Smooth muscle cell (in vitro differentiated cells): Measurements from ENCODE around the gene LIN9. TPM values are rescaled to one million over a fixed set of nuclear protein-coding genes. Genes with fewer than 3 reads are reported as not detected.
A peak's percentile ranks its signal among the peaks of the same experiment; 100 is the strongest.

Source experiments
- DNase-seq: peaks from one replicate; lab custom pipeline; 2025; ENCODE audit not compliant: unreplicated experiment; lab: John Stamatoyannopoulos, UW
- H2AFZ ChIP-seq: fragments of 200-600 bp; sonication (generic); 2 replicates; pipeline ENCODE4 v1.6.0; 2016; ENCODE audit warnings: antibody characterized with exemption, low read depth, mild to moderate bottlenecking
- H3F3A ChIP-seq: fragments of 200-600 bp; sonication (generic); 2 replicates; pipeline ENCODE4 v1.6.0; 2017; ENCODE audit warnings: antibody characterized with exemption, low read depth
- H3K27ac ChIP-seq: fragments of 200-600 bp; sonication (generic); 2 replicates; pipeline ENCODE4 v1.5.1; 2016; ENCODE audit warnings: low read depth, mild to moderate bottlenecking
- H3K27me3 ChIP-seq: fragments of 200-600 bp; sonication (generic); 2 replicates; pipeline ENCODE4 v1.6.1; 2016; ENCODE audit warnings: low read depth, mild to moderate bottlenecking
- H3K36me3 ChIP-seq: fragments of 200-600 bp; sonication (generic); 2 replicates; pipeline ENCODE4 v1.5.1; 2016; ENCODE audit warnings: low read depth
- H3K4me1 ChIP-seq: fragments of 200-600 bp; sonication (generic); 2 replicates; pipeline ENCODE4 v1.5.1; 2016; ENCODE audit warnings: low read depth
- H3K4me2 ChIP-seq: fragments of 200-600 bp; sonication (generic); 2 replicates; pipeline ENCODE4 v1.6.0; 2016; ENCODE audit warnings: mild to moderate bottlenecking
- H3K4me3 ChIP-seq: fragments of 200-600 bp; sonication (generic); 2 replicates; pipeline ENCODE4 v1.5.1; 2016; ENCODE audit warnings: mild to moderate bottlenecking
- H3K79me2 ChIP-seq: fragments of 200-600 bp; sonication (generic); 2 replicates; pipeline ENCODE4 v1.6.0; 2016; ENCODE audit warnings: low read depth, mild to moderate bottlenecking
- H3K9ac ChIP-seq: fragments of 200-600 bp; sonication (generic); 2 replicates; pipeline ENCODE4 v1.6.0; 2016; ENCODE audit warnings: low read depth
- H3K9me3 ChIP-seq: fragments of 200-600 bp; sonication (generic); replicated peaks from 2 replicates; pipeline ENCODE4 v1.5.1; 2016; ENCODE audit warnings: low read depth
- H4K20me1 ChIP-seq: fragments of 200-600 bp; sonication (generic); 2 replicates; pipeline ENCODE4 v1.6.0; 2016; ENCODE audit warnings: low read depth
- WGBS: methylation state at CpG from one replicate; pipeline ENCODE4 v1.1.7; 2016; ENCODE audit warnings: low lambda C conversion rate; 5-methylcytosine and 5-hydroxymethylcytosine counted together
- polyA plus RNA-seq: library from polyadenylated mRNA; unstranded; fragments of >200 nt; fragmentation: Nextera tagmentation; extraction: Ambion mirVana; gene quantifications from 2 replicates; pipeline ENCODE4 v1.2.1, GENCODE V29; 2016
- total RNA-seq: library from RNA; depleted of rRNA; stranded (reverse); fragments of >200 nt; gene quantifications from 2 replicates; pipeline ENCODE4 v1.2.3, GENCODE V29; 2014
- TF ChIP-seq, protein P1 (sequence below): fragments of 200-600 bp; sonication (generic); IDR thresholded peaks from 2 replicates; pipeline ENCODE4 v1.5.1; 2017; ENCODE audit warnings: borderline replicate concordance, mild to moderate bottlenecking, antibody characterized with exemption; ENCODE audit not compliant: insufficient read depth, poor library complexity, severe bottlenecking

The LIN9 gene
- total and polyA plus RNA-seq, 2 experiments from 2014 or later: 3.7 to 7.8 TPM

DNA sequence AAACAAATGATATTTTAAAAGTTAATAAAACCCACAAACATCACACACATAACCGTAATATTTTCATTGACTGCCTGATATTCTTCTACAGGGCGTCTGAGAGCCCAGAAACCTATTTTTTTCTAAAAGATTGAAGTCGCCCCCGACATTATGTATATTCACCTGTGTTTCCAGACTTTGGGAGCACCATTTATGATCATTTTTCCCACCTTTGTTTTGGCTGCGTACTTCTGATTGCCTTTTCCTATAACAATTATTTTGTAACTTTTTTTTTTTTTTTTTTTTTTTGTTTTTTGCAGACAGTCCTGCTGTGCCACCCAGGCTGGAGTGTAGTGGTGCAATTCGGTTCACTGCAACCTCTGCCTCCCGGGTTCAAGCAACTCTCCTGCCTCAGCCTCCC is 121.6 kb downstream of the LIN9 start:
- Histone ChIP-seq H3K27me3 (no peaks in the 10 kb centered on the region), H3K4me3 (peak overlapping the region; percentile 86), H3K4me1 (peaks cover 12% of the 10 kb centered on the region), H2AFZ (peak overlapping the region; percentile 94), H3K79me2 (peaks cover 47% of the 10 kb centered on the region), H3K9ac (peak overlapping the region; percentile 85), H3F3A (no peaks in the 10 kb centered on the region), H3K4me2 (peak overlapping the region; percentile 94), H3K36me3 (no peaks in the 10 kb centered on the region), H3K27ac (peak overlapping the region; percentile 82), H4K20me1 (peaks cover 35% of the 10 kb centered on the region), H3K9me3 (no peaks in the 10 kb centered on the region)
- DNase-seq: no peak
- TF ChIP-seq, protein P1, sequence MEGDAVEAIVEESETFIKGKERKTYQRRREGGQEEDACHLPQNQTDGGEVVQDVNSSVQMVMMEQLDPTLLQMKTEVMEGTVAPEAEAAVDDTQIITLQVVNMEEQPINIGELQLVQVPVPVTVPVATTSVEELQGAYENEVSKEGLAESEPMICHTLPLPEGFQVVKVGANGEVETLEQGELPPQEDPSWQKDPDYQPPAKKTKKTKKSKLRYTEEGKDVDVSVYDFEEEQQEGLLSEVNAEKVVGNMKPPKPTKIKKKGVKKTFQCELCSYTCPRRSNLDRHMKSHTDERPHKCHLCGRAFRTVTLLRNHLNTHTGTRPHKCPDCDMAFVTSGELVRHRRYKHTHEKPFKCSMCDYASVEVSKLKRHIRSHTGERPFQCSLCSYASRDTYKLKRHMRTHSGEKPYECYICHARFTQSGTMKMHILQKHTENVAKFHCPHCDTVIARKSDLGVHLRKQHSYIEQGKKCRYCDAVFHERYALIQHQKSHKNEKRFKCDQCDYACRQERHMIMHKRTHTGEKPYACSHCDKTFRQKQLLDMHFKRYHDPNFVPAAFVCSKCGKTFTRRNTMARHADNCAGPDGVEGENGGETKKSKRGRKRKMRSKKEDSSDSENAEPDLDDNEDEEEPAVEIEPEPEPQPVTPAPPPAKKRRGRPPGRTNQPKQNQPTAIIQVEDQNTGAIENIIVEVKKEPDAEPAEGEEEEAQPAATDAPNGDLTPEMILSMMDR: no peak
- 93% methylated on average over 7 of the region's 7 CpGs for WGBS

DNA sequence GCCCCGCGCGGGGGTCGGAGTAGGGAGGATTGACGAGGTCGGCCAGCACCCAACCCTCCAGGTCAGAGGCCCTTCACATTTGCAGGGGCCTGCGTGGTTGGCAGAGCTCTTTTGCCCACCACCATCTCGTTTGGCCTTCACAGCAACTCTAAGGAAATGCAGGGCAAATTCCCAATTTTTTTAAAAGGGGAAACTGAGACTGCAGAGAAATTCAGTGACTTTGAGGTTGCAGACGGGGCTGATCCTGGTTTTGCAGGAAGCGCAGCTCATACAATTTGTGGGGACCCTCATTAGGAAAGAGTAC is 122.0 kb downstream of the LIN9 start:
- peak overlapping the region; percentile 85 for H3K9ac ChIP-seq
- H4K20me1 ChIP-seq: peaks cover 39% of the 10 kb centered on the region
- H2AFZ ChIP-seq: peak overlapping the region; percentile 94
- H3K4me1 ChIP-seq: peaks cover 12% of the 10 kb centered on the region
- TF ChIP-seq, protein P1: no peak
- WGBS: 12% methylated on average over 10 of the region's 10 CpGs
- no peak for DNase-seq
- H3K27ac ChIP-seq: peak overlapping the region; percentile 82
- H3K4me2 ChIP-seq: peak overlapping the region; percentile 94
- H3K27me3 ChIP-seq: no peaks in the 10 kb centered on the region
- H3K36me3 ChIP-seq: no peaks in the 10 kb centered on the region
- no peaks in the 10 kb centered on the region for H3F3A ChIP-seq
- H3K79me2 ChIP-seq: peaks cover 51% of the 10 kb centered on the region
- H3K4me3 ChIP-seq: peak overlapping the region; percentile 86
- no peaks in the 10 kb centered on the region for H3K9me3 ChIP-seq

DNA sequence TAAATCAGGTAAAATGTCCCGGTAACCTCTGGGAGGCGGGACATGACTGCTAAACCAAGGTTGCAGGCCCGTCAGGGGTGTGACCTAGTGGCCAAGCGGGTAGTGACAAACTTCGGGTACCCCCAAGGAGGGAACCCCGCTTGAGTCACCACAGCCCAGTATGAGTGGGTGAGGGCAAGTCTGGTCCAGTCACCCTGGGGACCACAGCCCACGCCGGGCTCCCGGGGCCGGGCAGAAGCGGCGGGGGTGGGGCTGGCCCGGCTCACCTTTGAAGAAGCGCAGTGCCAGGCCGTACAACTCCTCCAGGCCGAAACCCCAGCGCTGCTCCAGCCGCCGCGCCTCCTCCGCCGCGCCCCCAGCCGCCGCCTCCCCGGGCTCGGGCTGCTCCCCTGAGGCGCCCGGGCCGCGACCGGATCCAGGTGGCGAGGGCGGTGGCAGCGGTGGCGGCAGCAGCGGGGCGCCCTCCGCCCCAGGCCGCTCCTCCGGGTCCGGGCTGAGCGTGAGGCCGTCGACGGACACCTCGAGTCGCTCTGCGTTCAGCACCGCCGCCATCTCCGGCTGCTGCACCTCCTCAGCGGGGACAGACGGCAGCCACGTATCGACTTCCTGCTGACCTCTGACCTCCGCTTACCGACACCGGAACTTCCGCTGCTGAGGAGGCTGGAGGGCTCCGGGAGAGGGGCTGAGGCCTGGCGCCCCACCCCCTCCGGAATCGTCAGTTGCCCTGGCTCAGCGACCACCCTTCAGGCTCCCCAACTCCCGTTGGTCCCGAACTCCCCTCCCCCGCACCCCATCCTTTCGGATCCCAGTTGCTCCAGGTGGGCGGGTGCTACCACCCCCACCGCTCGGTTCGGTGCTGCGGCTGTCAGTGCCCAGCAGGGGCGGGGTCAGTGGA is 122.6 kb downstream of the LIN9 start, which contains the start of gene ACBD3:
Gene ACBD3, minus strand, starts transcription at position 618 of the 895 bp plus-strand sequence. Its CDS starts 66 bp downstream, at position 552.
- H3K4me1 ChIP-seq: peaks cover 12% of the 10 kb centered on the region
- H3K9me3 ChIP-seq: no peaks in the 10 kb centered on the region
- H3K4me2 ChIP-seq: peak within 1 kb of the TSS; percentile 94
- H3K27ac ChIP-seq: peak within 1 kb of the TSS; percentile 82
- H3K79me2 ChIP-seq: peaks cover 57% of the 10 kb centered on the region
- WGBS: under 1% methylated on average over 62 of the region's 75 CpGs
- no peaks in the 10 kb centered on the region for H3F3A ChIP-seq
- no peaks in the 10 kb centered on the region for H3K27me3 ChIP-seq
- H2AFZ ChIP-seq: peak within 1 kb of the TSS; percentile 94
- H3K9ac ChIP-seq: peak within 1 kb of the TSS; percentile 85
- H4K20me1 ChIP-seq: peaks cover 45% of the 10 kb centered on the region
- TF ChIP-seq, protein P1: no peak
- peak; percentile 40 for DNase-seq
- no peaks in the 10 kb centered on the region for H3K36me3 ChIP-seq
- H3K4me3 ChIP-seq: peak within 1 kb of the TSS; percentile 86
